ENCODE measurements around the gene CFHR4. TPM values are rescaled to one million over a fixed set of nuclear protein-coding genes. Genes with fewer than 3 reads are reported as not detected.

Gene CFHR4
- total and polyA plus RNA-seq, 2 of the 13 experiments (the other 11 are each of a cell fraction or from before 2014, with no cell fraction given) = not detected

- no TSS peak for BruUV-seq (replicated peaks)
- Histone ChIP-seq H3K27me3 (ENCODE audit: control insufficient read depth in 1 of 2, insufficient read depth in 2 of 2, low read length in 2 of 2) (no peaks in the 10 kb centered on the region), H3K4me2 (ENCODE audit: low read depth, low read length) (no peak overlapping the region), H4K20me1 (ENCODE audit: insufficient read depth, low read length) (no peaks in the 10 kb centered on the region), H3K9me3 (ENCODE audit: low read length) (no peaks in the 10 kb centered on the region), H3K79me2 (ENCODE audit: insufficient read depth, low read length) (no peaks in the 10 kb centered on the region), H3K36me3 (replicated peaks in 1 of 2; ENCODE audit: control insufficient read depth in 1 of 2, insufficient read depth in 2 of 2, low read length in 2 of 2) (no peaks in the 10 kb centered on the region), H3K27ac (ENCODE audit: extremely low read length, insufficient read depth, low read length) (no peak overlapping the region), H3K4me1 (ENCODE audit: insufficient read depth, low read length) (no peaks in the 10 kb centered on the region), H2AFZ (ENCODE audit: low read length) (no peak overlapping the region), H3K9ac (ENCODE audit: insufficient read depth, low read depth, low read length) (no peak overlapping the region), H3K4me3 (replicated peaks in 1 of 3; ENCODE audit: insufficient read depth in 1 of 3, low read depth in 2 of 3, low read length in 3 of 3) (no peak overlapping the region)
- FAIRE-seq (no peak), DNase-seq (ENCODE audit: low spot score) (no peak), ATAC-seq (no peak)
- in situ Hi-C loops (cut with HindIII; ENCODE audit: extremely low pct_ligation_motif_present, low pct_unique_long_range_greater_than_20kb) (no loop called here), intact Hi-C loops (cut with micrococcal nuclease; ENCODE audit: unreplicated experiment) (no loop called here)
- POLR2A ChIA-PET = no interaction called here
- WGBS (ENCODE audit: low lambda C conversion rate) = 46% methylated on average over 1 of the region's 1 CpG
- TF ChIP-seq ZNF713 (CRISPR knock-in tag; IDR thresholded peaks at IDR 0.05) (no peak), MIER3 (CRISPR knock-in tag; IDR thresholded peaks at IDR 0.05; ENCODE audit: borderline replicate concordance) (no peak), ZNF414 (CRISPR knock-in tag; IDR thresholded peaks at IDR 0.05) (no peak), ZNF513 (CRISPR knock-in tag; conservative IDR thresholded peaks at IDR 0.05) (no peak), BRF2 (CRISPR knock-in tag; IDR thresholded peaks at IDR 0.05) (no peak), MED8 (CRISPR knock-in tag; IDR thresholded peaks at IDR 0.05; ENCODE audit: insufficient replicate concordance) (no peak), KDM4B (CRISPR knock-in tag; IDR thresholded peaks at IDR 0.05) (no peak), ELF1 (CRISPR knock-in tag; IDR thresholded peaks at IDR 0.05) (no peak), NFYC (CRISPR knock-in tag; IDR thresholded peaks at IDR 0.05) (no peak), HOXA5 (CRISPR knock-in tag; IDR thresholded peaks at IDR 0.05) (no peak), CEBPG (CRISPR knock-in tag; IDR thresholded peaks at IDR 0.05) (no peak), FOSL2 (CRISPR knock-in tag; IDR thresholded peaks at IDR 0.05) (no peak), ZNF546 (CRISPR knock-in tag; conservative IDR thresholded peaks at IDR 0.05) (no peak), THAP8 (CRISPR knock-in tag; IDR thresholded peaks at IDR 0.05; ENCODE audit: borderline replicate concordance) (no peak), ZNF614 (CRISPR knock-in tag; IDR thresholded peaks at IDR 0.05; ENCODE audit: borderline replicate concordance) (no peak), SAFB2 (CRISPR knock-in tag; IDR thresholded peaks at IDR 0.05; ENCODE audit: borderline replicate concordance, low read depth) (no peak)
- CTCF ChIA-PET (ENCODE audit: low intra/inter-chr PET ratio, low total read pairs) = no interaction called here
These were observed 68.1 kb downstream of the CFHR4 start for GRCh38 chr1:196955926-196956325.

Data from HepG2 (cell line).